HepG2 (cell line): ENCODE data around the gene ADIPOR2. TPM values are rescaled to one million over a fixed set of nuclear protein-coding genes. Genes with fewer than 3 reads are reported as not detected.
A peak's percentile ranks its signal among the peaks of the same experiment; 100 is the strongest.

Experiments used
- BCL3 ChIP-seq: sonication (generic); formaldehyde crosslinking; IDR thresholded peaks from 2 replicates; pipeline ENCODE4 v1.5.1; 2020; ENCODE audit warnings: mild to moderate bottlenecking, missing genetic modification reagents, moderate library complexity
- CREM ChIP-seq, 2 experiments: sonication (generic) in 1 of 2; formaldehyde crosslinking in 1 of 2; IDR thresholded peaks; 2 replicates each; pipeline versions ENCODE4 v1.4.0 to v1.6.1; 2016 to 2020; ENCODE audit warnings: antibody characterized with exemption in 1 of 2, mild to moderate bottlenecking in 1 of 2, missing genetic modification reagents in 1 of 2
- ELF3 ChIP-seq: IDR thresholded peaks from 2 replicates; pipeline ENCODE4 v1.6.1; 2016; ENCODE audit warnings: missing genetic modification reagents, missing compliant biosample characterization
- HBP1 ChIP-seq: IDR thresholded peaks from 2 replicates; pipeline ENCODE4 v1.6.1; 2016; ENCODE audit warnings: low read depth, control low read depth
- HNRNPLL ChIP-seq: fragments of 200-400 bp; formaldehyde crosslinking; IDR thresholded peaks from 2 replicates; pipeline ENCODE4 v1.6.1; 2017; ENCODE audit warnings: mild to moderate bottlenecking, low read depth, low read length; ENCODE audit not compliant: poor library complexity, severe bottlenecking
- POLR2G ChIP-seq: fragments of 200-400 bp; formaldehyde crosslinking; IDR thresholded peaks from 2 replicates; pipeline ENCODE4 v1.6.1; 2018; ENCODE audit warnings: mild to moderate bottlenecking, low read depth, low read length, moderate library complexity
- RNF219 ChIP-seq: sonication (generic); formaldehyde crosslinking; IDR thresholded peaks from 2 replicates; pipeline ENCODE4 v1.5.0; 2020; ENCODE audit warnings: mild to moderate bottlenecking, missing genetic modification reagents
- TBX3 ChIP-seq: fragments of 450-650 bp; IDR thresholded peaks from 2 replicates; pipeline ENCODE4 v1.6.1; 2017; ENCODE audit warnings: antibody characterized with exemption, mild to moderate bottlenecking, inconsistent platforms, borderline replicate concordance
- ZBTB3 ChIP-seq: sonication (generic); formaldehyde crosslinking; IDR thresholded peaks from 2 replicates; pipeline ENCODE4 v1.4.0; 2020; ENCODE audit warnings: low read depth, mild to moderate bottlenecking, moderate library complexity, missing genetic modification reagents, borderline replicate concordance
- ZNF362 ChIP-seq: sonication (generic); formaldehyde crosslinking; IDR thresholded peaks from 2 replicates; pipeline ENCODE4 v1.4.0; 2020; ENCODE audit warnings: missing genetic modification reagents, mild to moderate bottlenecking, borderline replicate concordance
- polyA plus RNA-seq, 8 experiments: library from polyadenylated mRNA; depleted of rRNA in 3 of 8; stranded (reverse) in 7 of 8; unstranded in 1 of 8; fragments of >200 nt; fragmentation: Illumina TruSeq in 4 of 8; extraction: Trizol in 4 of 8; gene quantifications; 2 replicates each; pipeline versions ENCODE4 v1.2.1 to v1.2.3, GENCODE V29; 2011 to 2016; ENCODE audit warnings: low read depth in 4 of 8, missing spikeins in 1 of 8, mixed read lengths in 1 of 8; ENCODE audit not compliant: insufficient read depth in 1 of 8
- total RNA-seq, 5 experiments: library from RNA; depleted of rRNA; stranded (reverse); fragments of >200 nt; fragmentation: Illumina TruSeq; extraction: Trizol; gene quantifications; 2 replicates each; pipeline ENCODE4 v1.2.3, GENCODE V29; 2016; ENCODE audit warnings: low read depth in 1 of 5
- TF ChIP-seq, protein P1 (sequence below): sonication (generic); formaldehyde crosslinking; IDR thresholded peaks from 2 replicates; pipeline ENCODE4; 2020; ENCODE audit warnings: missing genetic modification reagents, mild to moderate bottlenecking, borderline replicate concordance
- TF ChIP-seq, protein P2 (sequence below): sonication (generic); formaldehyde crosslinking; IDR thresholded peaks from 2 replicates; pipeline ENCODE4 v1.4.0; 2020; ENCODE audit warnings: missing genetic modification reagents
- TF ChIP-seq, protein P3 (sequence below): sonication (generic); formaldehyde crosslinking; IDR thresholded peaks from 2 replicates; pipeline ENCODE4 v1.5.1; 2020; ENCODE audit warnings: missing genetic modification reagents, mild to moderate bottlenecking, borderline replicate concordance

ADIPOR2 gene
- total and polyA plus RNA-seq, 2 of the 13 experiments (the other 11 are each of a cell fraction or from before 2014, with no cell fraction given): 35.2 to 52.2 TPM

DNA sequence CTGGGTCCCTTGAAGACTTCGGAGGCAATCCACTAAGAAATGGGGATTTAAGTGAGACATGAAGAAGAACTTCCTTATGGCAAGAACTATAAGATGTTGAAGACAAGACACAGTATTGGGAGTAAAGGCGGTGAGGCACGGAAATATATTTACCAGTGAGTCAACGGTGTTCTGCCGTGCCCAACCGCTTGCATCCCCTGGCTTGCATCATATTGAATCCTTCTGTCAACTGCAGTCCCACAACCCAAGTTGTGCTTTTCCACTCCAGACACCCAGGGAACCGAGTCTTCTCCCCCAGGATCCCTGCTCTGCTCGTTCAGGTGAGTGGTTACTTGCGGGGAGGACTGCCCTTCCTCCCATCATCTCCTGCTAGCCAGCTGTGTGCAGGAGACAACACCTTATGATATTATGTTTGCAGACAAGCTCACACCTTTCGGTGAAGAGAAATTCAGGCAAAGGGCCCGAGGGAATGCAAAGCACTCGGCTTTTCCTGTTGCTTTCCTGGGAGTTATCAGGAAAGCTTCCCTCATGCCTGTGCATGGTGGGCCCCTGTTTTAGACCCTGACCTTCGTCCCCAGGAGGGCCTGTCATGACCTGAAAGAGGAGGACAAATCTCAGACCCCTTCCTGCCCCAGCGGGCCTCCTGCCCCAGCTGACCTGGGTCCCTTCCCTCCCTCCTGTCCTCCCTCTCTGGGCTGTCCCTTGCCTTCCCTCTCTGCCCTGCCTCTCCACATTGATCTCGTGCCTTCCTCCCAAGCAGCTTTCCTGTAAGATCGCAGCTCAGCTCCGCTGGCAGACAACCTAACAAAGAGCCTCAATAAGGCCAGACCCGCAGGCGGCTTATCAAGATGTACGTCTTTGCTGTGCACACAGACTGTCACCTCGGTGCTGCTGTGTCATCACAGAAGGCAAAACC, 125.2 kb downstream of the ADIPOR2 start (continued):
- TF ChIP-seq, protein P1, sequence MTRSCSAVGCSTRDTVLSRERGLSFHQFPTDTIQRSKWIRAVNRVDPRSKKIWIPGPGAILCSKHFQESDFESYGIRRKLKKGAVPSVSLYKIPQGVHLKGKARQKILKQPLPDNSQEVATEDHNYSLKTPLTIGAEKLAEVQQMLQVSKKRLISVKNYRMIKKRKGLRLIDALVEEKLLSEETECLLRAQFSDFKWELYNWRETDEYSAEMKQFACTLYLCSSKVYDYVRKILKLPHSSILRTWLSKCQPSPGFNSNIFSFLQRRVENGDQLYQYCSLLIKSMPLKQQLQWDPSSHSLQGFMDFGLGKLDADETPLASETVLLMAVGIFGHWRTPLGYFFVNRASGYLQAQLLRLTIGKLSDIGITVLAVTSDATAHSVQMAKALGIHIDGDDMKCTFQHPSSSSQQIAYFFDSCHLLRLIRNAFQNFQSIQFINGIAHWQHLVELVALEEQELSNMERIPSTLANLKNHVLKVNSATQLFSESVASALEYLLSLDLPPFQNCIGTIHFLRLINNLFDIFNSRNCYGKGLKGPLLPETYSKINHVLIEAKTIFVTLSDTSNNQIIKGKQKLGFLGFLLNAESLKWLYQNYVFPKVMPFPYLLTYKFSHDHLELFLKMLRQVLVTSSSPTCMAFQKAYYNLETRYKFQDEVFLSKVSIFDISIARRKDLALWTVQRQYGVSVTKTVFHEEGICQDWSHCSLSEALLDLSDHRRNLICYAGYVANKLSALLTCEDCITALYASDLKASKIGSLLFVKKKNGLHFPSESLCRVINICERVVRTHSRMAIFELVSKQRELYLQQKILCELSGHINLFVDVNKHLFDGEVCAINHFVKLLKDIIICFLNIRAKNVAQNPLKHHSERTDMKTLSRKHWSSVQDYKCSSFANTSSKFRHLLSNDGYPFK: no peak; the same call in 1 of the 2 replicates
- no peak for TF ChIP-seq ZNF362
- no peak for TF ChIP-seq ZBTB3 (CRISPR knock-in tag)
- no peak for TF ChIP-seq HNRNPLL
- TF ChIP-seq HBP1: no peak
- TF ChIP-seq, protein P2, sequence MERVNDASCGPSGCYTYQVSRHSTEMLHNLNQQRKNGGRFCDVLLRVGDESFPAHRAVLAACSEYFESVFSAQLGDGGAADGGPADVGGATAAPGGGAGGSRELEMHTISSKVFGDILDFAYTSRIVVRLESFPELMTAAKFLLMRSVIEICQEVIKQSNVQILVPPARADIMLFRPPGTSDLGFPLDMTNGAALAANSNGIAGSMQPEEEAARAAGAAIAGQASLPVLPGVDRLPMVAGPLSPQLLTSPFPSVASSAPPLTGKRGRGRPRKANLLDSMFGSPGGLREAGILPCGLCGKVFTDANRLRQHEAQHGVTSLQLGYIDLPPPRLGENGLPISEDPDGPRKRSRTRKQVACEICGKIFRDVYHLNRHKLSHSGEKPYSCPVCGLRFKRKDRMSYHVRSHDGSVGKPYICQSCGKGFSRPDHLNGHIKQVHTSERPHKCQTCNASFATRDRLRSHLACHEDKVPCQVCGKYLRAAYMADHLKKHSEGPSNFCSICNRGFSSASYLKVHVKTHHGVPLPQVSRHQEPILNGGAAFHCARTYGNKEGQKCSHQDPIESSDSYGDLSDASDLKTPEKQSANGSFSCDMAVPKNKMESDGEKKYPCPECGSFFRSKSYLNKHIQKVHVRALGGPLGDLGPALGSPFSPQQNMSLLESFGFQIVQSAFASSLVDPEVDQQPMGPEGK: peak; percentile 50
- TF ChIP-seq TBX3: no peak
- no peak for TF ChIP-seq POLR2G
- TF ChIP-seq, protein P3, sequence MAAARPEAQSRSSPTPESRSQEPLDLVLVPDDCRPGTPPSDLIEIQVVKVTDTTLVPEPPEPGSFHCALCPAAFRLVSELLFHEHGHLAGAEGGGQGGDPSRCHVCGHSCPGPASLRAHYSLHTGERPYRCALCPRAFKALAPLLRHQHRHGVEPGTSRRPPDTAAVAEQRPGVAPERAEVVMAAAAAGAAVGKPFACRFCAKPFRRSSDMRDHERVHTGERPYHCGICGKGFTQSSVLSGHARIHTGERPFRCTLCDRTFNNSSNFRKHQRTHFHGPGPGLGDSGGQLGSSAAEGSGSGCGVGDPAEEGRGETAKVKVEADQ (CRISPR knock-in tag): no peak
- TF ChIP-seq CREM (IDR thresholded peaks at IDR 0.05): peak; percentile 22; the same call in 1 of the 2 replicates
- no peak for TF ChIP-seq CREM (CRISPR knock-in tag; IDR thresholded peaks at IDR 0.05)
- TF ChIP-seq ELF3: peak; percentile 32
- no peak for TF ChIP-seq BCL3 (CRISPR knock-in tag)
- no peak for TF ChIP-seq RNF219
